ENCODE data around the gene SH3GL2. TPM values are rescaled to one million over a fixed set of nuclear protein-coding genes. Genes with fewer than 3 reads are reported as not detected.

Gene SH3GL2
- total RNA-seq, 1 experiment from 2014 or later, result not detected

DNA sequence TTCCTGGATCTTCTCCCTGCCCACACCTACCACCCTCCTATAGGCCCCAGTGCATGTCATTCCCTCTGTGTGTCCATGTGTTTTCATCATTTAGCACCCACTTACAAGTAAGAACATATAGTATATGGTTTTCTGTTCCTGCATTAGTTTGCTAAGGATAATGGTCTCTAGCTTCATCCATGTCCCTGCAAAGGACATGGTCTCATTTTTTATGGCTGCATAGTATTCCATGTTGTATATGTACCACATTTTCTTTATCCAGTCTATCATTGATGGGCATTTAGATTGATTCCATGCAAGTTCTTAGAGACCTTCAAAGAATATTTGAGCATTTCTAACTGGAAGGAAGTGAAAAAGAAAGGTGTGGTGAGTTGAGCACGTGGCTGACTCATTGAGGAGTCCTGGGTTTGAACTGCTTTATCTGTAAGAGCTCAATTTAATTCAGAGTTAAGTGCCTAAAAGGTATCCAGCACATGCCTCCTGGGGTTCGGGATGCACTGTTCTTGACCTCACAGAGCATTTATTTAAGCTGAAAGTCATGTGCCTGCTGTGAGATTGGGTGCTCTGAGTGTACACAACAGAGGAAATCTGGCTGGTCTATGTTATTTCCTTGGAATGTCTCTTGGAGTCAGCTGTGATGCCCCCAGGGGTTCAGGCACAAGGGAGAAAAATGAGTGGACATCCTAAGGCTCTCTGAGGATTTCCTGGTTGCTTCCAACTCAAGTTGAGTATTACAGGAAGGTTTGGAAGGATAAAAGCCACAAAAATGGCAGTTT, 56.4 kb downstream of the SH3GL2 start:
- ChIA-PET POLR2A (no interaction called here), CTCF (no interaction called here)
- no peak for DNase-seq (ENCODE audit: low read depth, low spot score)
- Histone ChIP-seq H3K4me3 (ENCODE audit: low read depth in 2 of 2, low read length in 2 of 2) (no peak overlapping the region), H3K4me1 (ENCODE audit: control insufficient read depth, insufficient read depth, low read length) (no peaks in the 10 kb centered on the region), H3K36me3 (ENCODE audit: control insufficient read depth, insufficient read depth, low read length) (no peaks in the 10 kb centered on the region), H3K9me3 (ENCODE audit: control insufficient read depth, insufficient read depth, low read depth, low read length) (no peaks in the 10 kb centered on the region), H3K27me3 (ENCODE audit: control insufficient read depth, insufficient read depth, low read length) (no peaks in the 10 kb centered on the region), H3K27ac (ENCODE audit: low read length) (no peak overlapping the region)
- TF ChIP-seq TCF7L2 (IDR thresholded peaks at IDR 0.05; ENCODE audit: low read depth, low read length) (no peak), SIN3A (IDR thresholded peaks at IDR 0.05; ENCODE audit: borderline replicate concordance, insufficient read depth, low read depth, low read length) (no peak), POLR2AphosphoS5 (IDR thresholded peaks at IDR 0.05; ENCODE audit: low read depth, low read length) (no peak)
- TF ChIP-seq, protein P1, sequence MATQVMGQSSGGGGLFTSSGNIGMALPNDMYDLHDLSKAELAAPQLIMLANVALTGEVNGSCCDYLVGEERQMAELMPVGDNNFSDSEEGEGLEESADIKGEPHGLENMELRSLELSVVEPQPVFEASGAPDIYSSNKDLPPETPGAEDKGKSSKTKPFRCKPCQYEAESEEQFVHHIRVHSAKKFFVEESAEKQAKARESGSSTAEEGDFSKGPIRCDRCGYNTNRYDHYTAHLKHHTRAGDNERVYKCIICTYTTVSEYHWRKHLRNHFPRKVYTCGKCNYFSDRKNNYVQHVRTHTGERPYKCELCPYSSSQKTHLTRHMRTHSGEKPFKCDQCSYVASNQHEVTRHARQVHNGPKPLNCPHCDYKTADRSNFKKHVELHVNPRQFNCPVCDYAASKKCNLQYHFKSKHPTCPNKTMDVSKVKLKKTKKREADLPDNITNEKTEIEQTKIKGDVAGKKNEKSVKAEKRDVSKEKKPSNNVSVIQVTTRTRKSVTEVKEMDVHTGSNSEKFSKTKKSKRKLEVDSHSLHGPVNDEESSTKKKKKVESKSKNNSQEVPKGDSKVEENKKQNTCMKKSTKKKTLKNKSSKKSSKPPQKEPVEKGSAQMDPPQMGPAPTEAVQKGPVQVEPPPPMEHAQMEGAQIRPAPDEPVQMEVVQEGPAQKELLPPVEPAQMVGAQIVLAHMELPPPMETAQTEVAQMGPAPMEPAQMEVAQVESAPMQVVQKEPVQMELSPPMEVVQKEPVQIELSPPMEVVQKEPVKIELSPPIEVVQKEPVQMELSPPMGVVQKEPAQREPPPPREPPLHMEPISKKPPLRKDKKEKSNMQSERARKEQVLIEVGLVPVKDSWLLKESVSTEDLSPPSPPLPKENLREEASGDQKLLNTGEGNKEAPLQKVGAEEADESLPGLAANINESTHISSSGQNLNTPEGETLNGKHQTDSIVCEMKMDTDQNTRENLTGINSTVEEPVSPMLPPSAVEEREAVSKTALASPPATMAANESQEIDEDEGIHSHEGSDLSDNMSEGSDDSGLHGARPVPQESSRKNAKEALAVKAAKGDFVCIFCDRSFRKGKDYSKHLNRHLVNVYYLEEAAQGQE (IDR thresholded peaks at IDR 0.05; ENCODE audit: insufficient read depth in 1 of 2, low read depth in 2 of 2, low read length in 1 of 2), result no peak
- TF ChIP-seq, protein P2, sequence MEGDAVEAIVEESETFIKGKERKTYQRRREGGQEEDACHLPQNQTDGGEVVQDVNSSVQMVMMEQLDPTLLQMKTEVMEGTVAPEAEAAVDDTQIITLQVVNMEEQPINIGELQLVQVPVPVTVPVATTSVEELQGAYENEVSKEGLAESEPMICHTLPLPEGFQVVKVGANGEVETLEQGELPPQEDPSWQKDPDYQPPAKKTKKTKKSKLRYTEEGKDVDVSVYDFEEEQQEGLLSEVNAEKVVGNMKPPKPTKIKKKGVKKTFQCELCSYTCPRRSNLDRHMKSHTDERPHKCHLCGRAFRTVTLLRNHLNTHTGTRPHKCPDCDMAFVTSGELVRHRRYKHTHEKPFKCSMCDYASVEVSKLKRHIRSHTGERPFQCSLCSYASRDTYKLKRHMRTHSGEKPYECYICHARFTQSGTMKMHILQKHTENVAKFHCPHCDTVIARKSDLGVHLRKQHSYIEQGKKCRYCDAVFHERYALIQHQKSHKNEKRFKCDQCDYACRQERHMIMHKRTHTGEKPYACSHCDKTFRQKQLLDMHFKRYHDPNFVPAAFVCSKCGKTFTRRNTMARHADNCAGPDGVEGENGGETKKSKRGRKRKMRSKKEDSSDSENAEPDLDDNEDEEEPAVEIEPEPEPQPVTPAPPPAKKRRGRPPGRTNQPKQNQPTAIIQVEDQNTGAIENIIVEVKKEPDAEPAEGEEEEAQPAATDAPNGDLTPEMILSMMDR (IDR thresholded peaks at IDR 0.05), result no peak
- no peak for ATAC-seq
- in situ Hi-C loops (cut with HindIII; ENCODE audit: low pct_unique_long_range_greater_than_20kb, low sequenced_read_pairs) (no loop called here), intact Hi-C loops (cut with micrococcal nuclease; ENCODE audit: unreplicated experiment) (no loop called here)
- no TSS peak for BruUV-seq (replicated peaks)

DNA sequence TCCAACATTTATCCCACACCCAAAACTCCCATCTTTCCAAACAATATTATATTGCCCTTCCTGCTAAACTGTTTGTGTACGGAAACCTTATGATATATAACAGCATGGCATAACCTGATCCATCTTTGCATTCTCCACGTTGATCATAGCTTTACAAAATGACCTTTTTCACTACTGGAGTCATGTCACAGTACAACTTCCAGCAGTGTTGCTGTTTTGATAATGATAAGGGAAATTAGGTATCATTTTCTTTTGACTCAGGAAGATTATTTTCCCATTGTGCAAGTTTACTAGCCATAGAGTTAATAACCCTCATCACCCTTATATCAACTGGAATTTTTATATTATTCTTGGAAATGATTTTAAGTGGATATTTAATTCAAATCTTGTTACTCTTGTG, 57.5 kb downstream of the SH3GL2 start:
- POLR2A ChIA-PET, result no interaction called here
- Histone ChIP-seq H3K9me3 (ENCODE audit: control insufficient read depth, insufficient read depth, low read depth, low read length) (no peaks in the 10 kb centered on the region), H3K4me1 (ENCODE audit: control insufficient read depth, insufficient read depth, low read length) (no peaks in the 10 kb centered on the region), H3K4me3 (ENCODE audit: low read depth in 2 of 2, low read length in 2 of 2) (no peak overlapping the region), H3K36me3 (ENCODE audit: control insufficient read depth, insufficient read depth, low read length) (no peaks in the 10 kb centered on the region), H3K27ac (ENCODE audit: low read length) (no peak overlapping the region), H3K27me3 (ENCODE audit: control insufficient read depth, insufficient read depth, low read length) (no peaks in the 10 kb centered on the region)
- in situ Hi-C loops (cut with HindIII; ENCODE audit: low pct_unique_long_range_greater_than_20kb, low sequenced_read_pairs), result no loop called here
- no TSS peak for BruUV-seq (replicated peaks)
- TF ChIP-seq SIN3A (IDR thresholded peaks at IDR 0.05; ENCODE audit: borderline replicate concordance, insufficient read depth, low read depth, low read length) (no peak), POLR2AphosphoS5 (IDR thresholded peaks at IDR 0.05; ENCODE audit: low read depth, low read length) (no peak), TCF7L2 (IDR thresholded peaks at IDR 0.05; ENCODE audit: low read depth, low read length) (no peak)
- TF ChIP-seq, protein P1 (IDR thresholded peaks at IDR 0.05; ENCODE audit: insufficient read depth in 1 of 2, low read depth in 2 of 2, low read length in 1 of 2), result no peak
- ATAC-seq (no peak), DNase-seq (ENCODE audit: low read depth, low spot score) (no peak)
- intact Hi-C loops (cut with micrococcal nuclease; ENCODE audit: unreplicated experiment), result no loop called here
- CTCF ChIA-PET, result no interaction called here

All from Panc1 (cell line).